Liver (tissue), 3 donors: ENCODE data around the gene MPC2.

Experiments
- ATF3 ChIP-seq: IDR thresholded peaks from 2 replicates; pipeline ENCODE4 v1.6.1; 2016; ENCODE audit warnings: antibody characterized with exemption
- EGR1 ChIP-seq, 2 donors: IDR thresholded peaks; 2 replicates each; pipeline ENCODE4 v1.6.1; 2016 to 2018; ENCODE audit warnings: antibody characterized with exemption in 2 of 2, low read depth in 2 of 2
- RXRA ChIP-seq, 2 donors: IDR thresholded peaks; 2 replicates each; pipeline ENCODE4 v1.6.1; 2017 to 2018; ENCODE audit warnings: antibody characterized with exemption in 2 of 2, mild to moderate bottlenecking in 1 of 2
- SP1 ChIP-seq: IDR thresholded peaks from 2 replicates; pipeline ENCODE4 v1.6.1; 2018; ENCODE audit warnings: antibody characterized with exemption, mild to moderate bottlenecking
- TAF1 ChIP-seq: conservative IDR thresholded peaks from 2 replicates; pipeline ENCODE4 v1.6.1; 2016; ENCODE audit warnings: antibody characterized with exemption, mild to moderate bottlenecking
- TF ChIP-seq, protein P1 (sequence below): fragments of 150-350 bp; IDR thresholded peaks from 2 replicates; pipeline ENCODE4 v1.5.1; 2017; ENCODE audit warnings: improper control_type of control experiment, low read depth, low read length; ENCODE audit not compliant: missing input control
- donor health status: healthy.
- donor health status: healthy.

- TF ChIP-seq, protein P1, sequence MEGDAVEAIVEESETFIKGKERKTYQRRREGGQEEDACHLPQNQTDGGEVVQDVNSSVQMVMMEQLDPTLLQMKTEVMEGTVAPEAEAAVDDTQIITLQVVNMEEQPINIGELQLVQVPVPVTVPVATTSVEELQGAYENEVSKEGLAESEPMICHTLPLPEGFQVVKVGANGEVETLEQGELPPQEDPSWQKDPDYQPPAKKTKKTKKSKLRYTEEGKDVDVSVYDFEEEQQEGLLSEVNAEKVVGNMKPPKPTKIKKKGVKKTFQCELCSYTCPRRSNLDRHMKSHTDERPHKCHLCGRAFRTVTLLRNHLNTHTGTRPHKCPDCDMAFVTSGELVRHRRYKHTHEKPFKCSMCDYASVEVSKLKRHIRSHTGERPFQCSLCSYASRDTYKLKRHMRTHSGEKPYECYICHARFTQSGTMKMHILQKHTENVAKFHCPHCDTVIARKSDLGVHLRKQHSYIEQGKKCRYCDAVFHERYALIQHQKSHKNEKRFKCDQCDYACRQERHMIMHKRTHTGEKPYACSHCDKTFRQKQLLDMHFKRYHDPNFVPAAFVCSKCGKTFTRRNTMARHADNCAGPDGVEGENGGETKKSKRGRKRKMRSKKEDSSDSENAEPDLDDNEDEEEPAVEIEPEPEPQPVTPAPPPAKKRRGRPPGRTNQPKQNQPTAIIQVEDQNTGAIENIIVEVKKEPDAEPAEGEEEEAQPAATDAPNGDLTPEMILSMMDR: no peak
- TF ChIP-seq EGR1 (IDR thresholded peaks at IDR 0.05; ENCODE audit: low read depth in 2 of 2) (no peak), RXRA (IDR thresholded peaks at IDR 0.05) (no peak), ATF3 (no peak), TAF1 (no peak), SP1 (no peak)
These were observed 27.1 kb downstream of the MPC2 start for GRCh38 chr1:167909691-167910180.
